ENCODE results near the gene CLECL1.

GRCh38 chr12:9758119-9758518 is 25.2 kb upstream of the CLECL1 start:
- TF ChIP-seq, protein P1, sequence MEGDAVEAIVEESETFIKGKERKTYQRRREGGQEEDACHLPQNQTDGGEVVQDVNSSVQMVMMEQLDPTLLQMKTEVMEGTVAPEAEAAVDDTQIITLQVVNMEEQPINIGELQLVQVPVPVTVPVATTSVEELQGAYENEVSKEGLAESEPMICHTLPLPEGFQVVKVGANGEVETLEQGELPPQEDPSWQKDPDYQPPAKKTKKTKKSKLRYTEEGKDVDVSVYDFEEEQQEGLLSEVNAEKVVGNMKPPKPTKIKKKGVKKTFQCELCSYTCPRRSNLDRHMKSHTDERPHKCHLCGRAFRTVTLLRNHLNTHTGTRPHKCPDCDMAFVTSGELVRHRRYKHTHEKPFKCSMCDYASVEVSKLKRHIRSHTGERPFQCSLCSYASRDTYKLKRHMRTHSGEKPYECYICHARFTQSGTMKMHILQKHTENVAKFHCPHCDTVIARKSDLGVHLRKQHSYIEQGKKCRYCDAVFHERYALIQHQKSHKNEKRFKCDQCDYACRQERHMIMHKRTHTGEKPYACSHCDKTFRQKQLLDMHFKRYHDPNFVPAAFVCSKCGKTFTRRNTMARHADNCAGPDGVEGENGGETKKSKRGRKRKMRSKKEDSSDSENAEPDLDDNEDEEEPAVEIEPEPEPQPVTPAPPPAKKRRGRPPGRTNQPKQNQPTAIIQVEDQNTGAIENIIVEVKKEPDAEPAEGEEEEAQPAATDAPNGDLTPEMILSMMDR (IDR thresholded peaks at IDR 0.05; ENCODE audit: low read depth, low read length): no peak
- TF ChIP-seq EZH2phosphoT487 (IDR thresholded peaks at IDR 0.05; ENCODE audit: low read depth): no peak

All from OCI-LY3 (cell line).